ENCODE data around the gene KCNG2.

KCNG2 gene

GRCh38 chr18:79779021-79779699 lies 18.6 kb upstream of the KCNG2 start:
- Histone ChIP-seq H3K9ac (ENCODE audit: low read length) (no peak overlapping the region), H3K4me1 (ENCODE audit: insufficient read depth, low read length, severe bottlenecking) (peaks cover 2% of the 10 kb centered on the region), H3F3A (ENCODE audit: insufficient read depth, low read length) (no peaks in the 10 kb centered on the region), H3K79me2 (ENCODE audit: insufficient read depth, low read length) (no peaks in the 10 kb centered on the region), H3K4me2 (ENCODE audit: low read length) (no peak overlapping the region), H3K27ac (ENCODE audit: low read depth, low read length, poor library complexity, severe bottlenecking) (no peak overlapping the region), H3K27me3 (ENCODE audit: insufficient read depth, low read length) (0 out of 2 replicates have a peak, but pooled peaks cover 4% of the 10 kb centered on the region), H2AFZ (ENCODE audit: low read length) (no peak overlapping the region), H4K20me1 (ENCODE audit: insufficient read depth, low read length) (no peaks in the 10 kb centered on the region), H3K9me3 (ENCODE audit: low read length) (no peaks in the 10 kb centered on the region), H3K36me3 (ENCODE audit: insufficient read depth, low read length) (no peaks in the 10 kb centered on the region), H3K9me2 (ENCODE audit: low read depth, low read length) (no peaks in the 10 kb centered on the region), H3K4me3 (ENCODE audit: low read depth, low read length, poor library complexity, severe bottlenecking) (no peak overlapping the region)
- TF ChIP-seq EZH2 (IDR thresholded peaks at IDR 0.05; ENCODE audit: borderline replicate concordance, low read length) = no peak
- TF ChIP-seq, protein P1, sequence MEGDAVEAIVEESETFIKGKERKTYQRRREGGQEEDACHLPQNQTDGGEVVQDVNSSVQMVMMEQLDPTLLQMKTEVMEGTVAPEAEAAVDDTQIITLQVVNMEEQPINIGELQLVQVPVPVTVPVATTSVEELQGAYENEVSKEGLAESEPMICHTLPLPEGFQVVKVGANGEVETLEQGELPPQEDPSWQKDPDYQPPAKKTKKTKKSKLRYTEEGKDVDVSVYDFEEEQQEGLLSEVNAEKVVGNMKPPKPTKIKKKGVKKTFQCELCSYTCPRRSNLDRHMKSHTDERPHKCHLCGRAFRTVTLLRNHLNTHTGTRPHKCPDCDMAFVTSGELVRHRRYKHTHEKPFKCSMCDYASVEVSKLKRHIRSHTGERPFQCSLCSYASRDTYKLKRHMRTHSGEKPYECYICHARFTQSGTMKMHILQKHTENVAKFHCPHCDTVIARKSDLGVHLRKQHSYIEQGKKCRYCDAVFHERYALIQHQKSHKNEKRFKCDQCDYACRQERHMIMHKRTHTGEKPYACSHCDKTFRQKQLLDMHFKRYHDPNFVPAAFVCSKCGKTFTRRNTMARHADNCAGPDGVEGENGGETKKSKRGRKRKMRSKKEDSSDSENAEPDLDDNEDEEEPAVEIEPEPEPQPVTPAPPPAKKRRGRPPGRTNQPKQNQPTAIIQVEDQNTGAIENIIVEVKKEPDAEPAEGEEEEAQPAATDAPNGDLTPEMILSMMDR (IDR thresholded peaks at IDR 0.05; ENCODE audit: low read length) = no peak

- no peaks in the 10 kb centered on the region for H3K9me3 ChIP-seq (ENCODE audit: low read length)
- H3K27me3 ChIP-seq (ENCODE audit: insufficient read depth, low read length) = 0 out of 2 replicates have a peak, but pooled peaks cover 4% of the 10 kb centered on the region
- no peak overlapping the region for H3K4me2 ChIP-seq (ENCODE audit: low read length)
- no peak for TF ChIP-seq EZH2 (IDR thresholded peaks at IDR 0.05; ENCODE audit: borderline replicate concordance, low read length)
- TF ChIP-seq, protein P1 (IDR thresholded peaks at IDR 0.05; ENCODE audit: low read length) = no peak
- no peaks in the 10 kb centered on the region for H4K20me1 ChIP-seq (ENCODE audit: insufficient read depth, low read length)
- no peaks in the 10 kb centered on the region for H3F3A ChIP-seq (ENCODE audit: insufficient read depth, low read length)
- no peaks in the 10 kb centered on the region for H3K36me3 ChIP-seq (ENCODE audit: insufficient read depth, low read length)
- no peaks in the 10 kb centered on the region for H3K79me2 ChIP-seq (ENCODE audit: insufficient read depth, low read length)
- no peak overlapping the region for H3K9ac ChIP-seq (ENCODE audit: low read length)
- no peaks in the 10 kb centered on the region for H3K9me2 ChIP-seq (ENCODE audit: low read depth, low read length)
- H3K27ac ChIP-seq (ENCODE audit: low read depth, low read length, poor library complexity, severe bottlenecking) = no peak overlapping the region
- H2AFZ ChIP-seq (ENCODE audit: low read length) = no peak overlapping the region
- H3K4me3 ChIP-seq (ENCODE audit: low read depth, low read length, poor library complexity, severe bottlenecking) = no peak overlapping the region
- peaks cover 8% of the 10 kb centered on the region for H3K4me1 ChIP-seq (ENCODE audit: insufficient read depth, low read length, severe bottlenecking)
Observed at GRCh38 chr18:79779700-79780190, 18.0 kb upstream of the KCNG2 start.

DNA sequence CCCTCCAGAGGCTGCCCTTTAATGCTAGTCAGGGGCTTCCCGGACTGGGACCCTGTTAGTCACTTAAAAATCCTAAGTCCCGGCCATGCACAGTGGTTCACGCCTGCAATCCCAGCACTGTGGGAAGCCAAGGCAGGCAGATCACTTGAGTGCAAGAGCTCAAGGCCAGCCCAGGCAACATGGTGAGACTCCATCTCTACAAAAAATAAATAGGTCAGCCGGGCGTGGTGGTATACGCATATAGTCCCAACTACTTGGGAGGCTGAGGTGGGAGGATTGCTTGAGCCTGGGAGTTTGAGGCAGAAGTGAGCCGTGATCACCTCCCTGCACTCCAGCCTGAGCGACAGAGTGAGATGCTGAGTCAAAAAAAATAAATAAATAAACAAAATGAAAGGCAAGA lies 17.2 kb upstream of the KCNG2 start:
- no peak for TF ChIP-seq EZH2 (IDR thresholded peaks at IDR 0.05; ENCODE audit: borderline replicate concordance, low read length)
- TF ChIP-seq, protein P1 (IDR thresholded peaks at IDR 0.05; ENCODE audit: low read length) = no peak
- Histone ChIP-seq H3K4me3 (ENCODE audit: low read depth, low read length, poor library complexity, severe bottlenecking) (no peak overlapping the region), H4K20me1 (ENCODE audit: insufficient read depth, low read length) (no peaks in the 10 kb centered on the region), H3F3A (ENCODE audit: insufficient read depth, low read length) (no peaks in the 10 kb centered on the region), H3K4me1 (ENCODE audit: insufficient read depth, low read length, severe bottlenecking) (peaks cover 15% of the 10 kb centered on the region), H3K36me3 (ENCODE audit: insufficient read depth, low read length) (no peaks in the 10 kb centered on the region), H2AFZ (ENCODE audit: low read length) (no peak overlapping the region), H3K9me3 (ENCODE audit: low read length) (no peaks in the 10 kb centered on the region), H3K4me2 (ENCODE audit: low read length) (no peak overlapping the region), H3K27me3 (ENCODE audit: insufficient read depth, low read length) (0 out of 2 replicates have a peak, but pooled peaks cover 4% of the 10 kb centered on the region), H3K9me2 (ENCODE audit: low read depth, low read length) (no peaks in the 10 kb centered on the region), H3K27ac (ENCODE audit: low read depth, low read length, poor library complexity, severe bottlenecking) (no peak overlapping the region), H3K9ac (ENCODE audit: low read length) (no peak overlapping the region), H3K79me2 (ENCODE audit: insufficient read depth, low read length) (no peaks in the 10 kb centered on the region)
